Stomach (tissue), 4 donors: ENCODE results near the gene TTC34.
"Not testable (repeated sequence)": the region's sequence is repeated elsewhere in the genome, so short reads cannot be mapped to it uniquely, and the experiment has no call there.

ENCODE experiments used
- CTCF ChIP-seq, 7 experiments: fragments of 450-650 bp in 4 of 7; fragments of 200-600 bp in 3 of 7; sonication (generic) in 3 of 7; IDR thresholded peaks; one replicate each; pipeline ENCODE4 v1.5.1; 2016 to 2019; ENCODE audit warnings: antibody characterized with exemption in 7 of 7, control low read depth in 2 of 7, mild to moderate bottlenecking in 1 of 7
- POLR2AphosphoS5 ChIP-seq, 3 donors: sonication (generic); formaldehyde crosslinking; IDR thresholded peaks; one replicate each; pipeline ENCODE4 v1.6.1; 2016; ENCODE audit warnings: antibody characterized with exemption in 3 of 3

- TF ChIP-seq CTCF, POLR2AphosphoS5 (IDR thresholded peaks at IDR 0.05): not testable (repeated sequence)
Measured at GRCh38 chr1:2690180-2690579, 111.3 kb downstream of the TTC34 start.
